Activated B cell treated with CpG ODN at 0.5 μM for 24 hours (primary cell): ENCODE measurements around the gene BLOC1S1. TPM values are rescaled to one million over a fixed set of nuclear protein-coding genes. Genes with fewer than 3 reads are reported as not detected.

Experiments
- ATAC-seq: fragments of 200-7000 bp; cut with Tn5 transposase; one replicate; pipeline ENCODE4 v1.10.0; 2021; ENCODE audit warnings: low read depth, mild to moderate bottlenecking, moderate library complexity
- CTCF ChIA-PET: fragments of 350-600 bp; sonication (Branson Sonifier 250); formaldehyde crosslinking; loops from one replicate; lab custom pipeline; 2021; ENCODE audit warnings: antibody characterized with exemption; lab: Charles Lee
- POLR2A ChIA-PET: fragments of 350-600 bp; sonication (Branson Sonifier 250); formaldehyde crosslinking; loops from one replicate; lab custom pipeline; 2021; ENCODE audit warnings: antibody characterized with exemption; lab: Charles Lee
- DNase-seq: peaks from one replicate; pipeline ENCODE4 v3.0.0; 2022
- H3K27ac Mint-ChIP-seq: one replicate; pipeline ENCODE4 v1.8.0; 2020; ENCODE audit warnings: mixed read lengths
- H3K27me3 Mint-ChIP-seq: one replicate; pipeline ENCODE4 v1.8.0; 2021; ENCODE audit warnings: mixed read lengths
- H3K36me3 Mint-ChIP-seq: one replicate; pipeline ENCODE4 v1.8.0; 2021; ENCODE audit warnings: low read depth, mixed read lengths
- H3K4me1 Mint-ChIP-seq: one replicate; pipeline ENCODE4 v1.8.0; 2021; ENCODE audit warnings: mixed read lengths
- H3K4me3 Mint-ChIP-seq: one replicate; pipeline ENCODE4 v1.8.0; 2020; ENCODE audit warnings: mild to moderate bottlenecking, mixed read lengths
- H3K9me3 Mint-ChIP-seq: one replicate; pipeline ENCODE4 v1.8.0; 2020; ENCODE audit warnings: mixed read lengths
- intact Hi-C: fragments of 100-400 bp; cut with micrococcal nuclease; formaldehyde crosslinking; loops from one replicate; pipeline ENCODE4 v1.15.1; 2024
- total RNA-seq: library from RNA; stranded (reverse); gene quantifications from 2 replicates; pipeline ENCODE4 v1.2.3, GENCODE V29; 2022
- TF ChIP-seq, protein P1 (sequence below): fragments of 200-600 bp; IDR thresholded peaks from one replicate; pipeline ENCODE4 v1.8.0; 2022; ENCODE audit warnings: antibody characterized with exemption, mild to moderate bottlenecking

The BLOC1S1 gene
- total RNA-seq, 1 donor from 2014 or later: 91.0 TPM

DNA sequence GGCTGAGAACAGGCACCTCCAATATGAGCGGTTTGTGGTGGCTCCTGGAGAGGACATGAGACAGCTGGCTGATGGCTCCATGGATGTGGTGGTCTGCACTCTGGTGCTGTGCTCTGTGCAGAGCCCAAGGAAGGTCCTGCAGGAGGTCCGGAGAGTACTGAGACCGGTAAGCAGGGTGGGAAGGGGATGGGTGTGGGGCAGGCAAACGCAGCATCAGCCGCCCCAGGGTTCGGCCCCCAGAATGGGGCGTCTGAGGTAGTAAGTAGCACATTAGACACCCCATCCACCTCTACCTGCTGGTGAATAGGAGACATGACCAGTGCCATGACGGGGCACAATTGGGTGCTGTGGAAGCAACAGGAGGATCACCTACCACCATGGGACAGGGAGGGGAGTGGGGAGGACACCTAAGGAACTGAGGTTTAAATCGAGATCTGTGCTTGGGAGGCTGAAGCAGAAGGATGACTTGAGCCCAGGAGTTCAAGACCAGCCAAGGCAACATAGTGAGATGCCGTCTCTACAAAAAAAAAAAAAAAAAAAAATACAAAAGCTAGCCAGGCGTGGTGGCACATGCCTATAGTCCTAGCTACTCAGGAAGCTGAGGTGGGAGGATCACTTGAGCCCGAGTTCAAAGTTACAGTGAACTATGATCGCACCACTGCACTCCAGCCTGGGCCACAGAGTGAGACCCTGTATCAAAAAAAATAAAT lies 33.6 kb upstream of the BLOC1S1 start:
- TF ChIP-seq, protein P1, sequence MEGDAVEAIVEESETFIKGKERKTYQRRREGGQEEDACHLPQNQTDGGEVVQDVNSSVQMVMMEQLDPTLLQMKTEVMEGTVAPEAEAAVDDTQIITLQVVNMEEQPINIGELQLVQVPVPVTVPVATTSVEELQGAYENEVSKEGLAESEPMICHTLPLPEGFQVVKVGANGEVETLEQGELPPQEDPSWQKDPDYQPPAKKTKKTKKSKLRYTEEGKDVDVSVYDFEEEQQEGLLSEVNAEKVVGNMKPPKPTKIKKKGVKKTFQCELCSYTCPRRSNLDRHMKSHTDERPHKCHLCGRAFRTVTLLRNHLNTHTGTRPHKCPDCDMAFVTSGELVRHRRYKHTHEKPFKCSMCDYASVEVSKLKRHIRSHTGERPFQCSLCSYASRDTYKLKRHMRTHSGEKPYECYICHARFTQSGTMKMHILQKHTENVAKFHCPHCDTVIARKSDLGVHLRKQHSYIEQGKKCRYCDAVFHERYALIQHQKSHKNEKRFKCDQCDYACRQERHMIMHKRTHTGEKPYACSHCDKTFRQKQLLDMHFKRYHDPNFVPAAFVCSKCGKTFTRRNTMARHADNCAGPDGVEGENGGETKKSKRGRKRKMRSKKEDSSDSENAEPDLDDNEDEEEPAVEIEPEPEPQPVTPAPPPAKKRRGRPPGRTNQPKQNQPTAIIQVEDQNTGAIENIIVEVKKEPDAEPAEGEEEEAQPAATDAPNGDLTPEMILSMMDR: no peak
- Mint-ChIP-seq H3K4me3 (peak overlapping the region; percentile 68), H3K27ac (no peak overlapping the region), H3K4me1 (peaks cover 36% of the 10 kb centered on the region), H3K9me3 (no peaks in the 10 kb centered on the region), H3K27me3 (no peaks in the 10 kb centered on the region), H3K36me3 (no peaks in the 10 kb centered on the region)
- DNase-seq: no peak
- intact Hi-C loops: loop anchor here (2.0 kb wide), 1 partner anchor 25 kb away; the partner anchor contains the start of gene ITGA7
- ATAC-seq: peak; percentile 66
- ChIA-PET POLR2A (interaction anchor here (0.7 to 1.9 kb wide), 7 partner anchors 9 to 229 kb away, joined by 3 to 10 read pairs (median 4); partner anchors contain the start of gene BLOC1S1), CTCF (interaction anchor here (0.8 to 1.4 kb wide), 4 partner anchors 9 to 55 kb away, joined by 3 to 4 read pairs (median 4); no protein-coding TSS in a partner anchor)

GRCh38 chr12:55683676-55684075 lies 32.2 kb upstream of the BLOC1S1 start:
- no peaks in the 10 kb centered on the region for H3K36me3 Mint-ChIP-seq
- TF ChIP-seq, protein P1: no peak
- POLR2A ChIA-PET: interaction anchor here (1.4 kb wide), 1 partner anchor 32 kb away, joined by 3 read pairs; the partner anchor contains the start of gene BLOC1S1
- H3K9me3 Mint-ChIP-seq: no peaks in the 10 kb centered on the region
- peaks cover 41% of the 10 kb centered on the region for H3K4me1 Mint-ChIP-seq
- no peaks in the 10 kb centered on the region for H3K27me3 Mint-ChIP-seq
- ATAC-seq: no peak
- H3K27ac Mint-ChIP-seq: no peak overlapping the region
- CTCF ChIA-PET: interaction anchor here (1.4 kb wide), 1 partner anchor 27 kb away, joined by 4 read pairs; no protein-coding TSS in a partner anchor
- H3K4me3 Mint-ChIP-seq: no peak overlapping the region
- no peak for DNase-seq
- intact Hi-C loops: loop anchor here (2.0 kb wide), 1 partner anchor 23 kb away; the partner anchor contains the start of gene ITGA7

- H3K27me3 Mint-ChIP-seq: no peaks in the 10 kb centered on the region
- no peak for ATAC-seq
- ChIA-PET POLR2A (no interaction called here), CTCF (no interaction called here)
- H3K27ac Mint-ChIP-seq: no peak overlapping the region
- intact Hi-C loops: no loop called here
- TF ChIP-seq, protein P1: no peak
- H3K9me3 Mint-ChIP-seq: no peaks in the 10 kb centered on the region
- no peaks in the 10 kb centered on the region for H3K36me3 Mint-ChIP-seq
- DNase-seq: no peak
- peaks cover 41% of the 10 kb centered on the region for H3K4me1 Mint-ChIP-seq
- no peak overlapping the region for H3K4me3 Mint-ChIP-seq
Measured at GRCh38 chr12:55684761-55685370, 31.0 kb upstream of the BLOC1S1 start.

- Mint-ChIP-seq H3K4me1 (peaks cover 41% of the 10 kb centered on the region), H3K4me3 (no peak overlapping the region), H3K27me3 (no peaks in the 10 kb centered on the region), H3K9me3 (no peaks in the 10 kb centered on the region), H3K27ac (no peak overlapping the region), H3K36me3 (no peaks in the 10 kb centered on the region)
- no peak for ATAC-seq
- intact Hi-C loops: no loop called here
- ChIA-PET CTCF (no interaction called here), POLR2A (no interaction called here)
- DNase-seq: no peak
- TF ChIP-seq, protein P1: no peak
Measured at GRCh38 chr12:55685671-55686070, 30.2 kb upstream of the BLOC1S1 start.
